PFSK-1 (cell line): ENCODE results near the gene STRIP1.

Experiments used
- FOXP2 ChIP-seq: optimal IDR thresholded peaks from 2 replicates; pipeline ENCODE3; 2011; ENCODE audit warnings: borderline replicate concordance, control low read depth, inconsistent platforms; ENCODE audit not compliant: insufficient read depth; ENCODE audit errors: extremely low read length, extremely low read depth
- POLR2AphosphoS5 ChIP-seq: IDR thresholded peaks from 2 replicates; pipeline ENCODE4 v1.6.1; 2012; ENCODE audit warnings: low read depth, mild to moderate bottlenecking, control low read depth, low read length, moderate library complexity
- REST ChIP-seq, 2 experiments: IDR thresholded peaks; 2 replicates each; pipeline versions ENCODE4 v1.6.1 to v1.8.0; 2011 to 2012; ENCODE audit warnings: low read depth in 2 of 2, low read length in 2 of 2, control low read depth in 1 of 2, inconsistent platforms in 1 of 2, mild to moderate bottlenecking in 1 of 2, moderate library complexity in 1 of 2; ENCODE audit not compliant: insufficient read depth in 1 of 2
- SIN3A ChIP-seq: IDR thresholded peaks from 2 replicates; pipeline ENCODE4 v1.6.1; 2012; ENCODE audit warnings: mild to moderate bottlenecking, low read length, moderate library complexity, borderline replicate concordance; ENCODE audit not compliant: insufficient read depth
- TAF1 ChIP-seq: IDR thresholded peaks from 2 replicates; pipeline ENCODE4 v1.6.1; 2012; ENCODE audit warnings: low read length, control low read depth, borderline replicate concordance; ENCODE audit not compliant: insufficient read depth

Gene STRIP1

DNA sequence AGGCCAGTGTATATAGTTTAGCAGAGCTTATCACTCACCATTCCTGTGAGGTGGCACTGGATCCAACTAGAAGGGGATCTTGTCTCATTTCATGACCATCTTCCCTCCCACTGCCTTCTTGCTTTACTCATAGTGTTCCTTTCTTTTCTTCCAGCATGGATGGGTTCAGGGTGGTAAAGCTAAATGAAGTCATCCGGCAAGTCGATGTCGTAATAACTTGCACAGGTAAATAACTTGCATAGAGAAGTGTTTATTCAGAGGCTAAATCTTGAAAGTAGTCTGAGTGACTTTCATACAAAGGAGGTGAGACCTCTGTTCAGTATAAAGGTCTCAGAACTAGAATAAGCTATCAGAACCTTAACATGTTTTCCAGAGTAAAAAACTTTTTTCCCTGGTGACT, 16.6 kb upstream of the STRIP1 start:
- TF ChIP-seq TAF1 (no peak), FOXP2 (no peak), REST (IDR thresholded peaks at IDR 0.05; ENCODE audit: insufficient read depth in 1 of 2, low read depth in 2 of 2, low read length in 2 of 2) (no peak), SIN3A (no peak), POLR2AphosphoS5 (no peak)

GRCh38 chr1:110018396-110018795, 16.0 kb upstream of the STRIP1 start:
- TF ChIP-seq SIN3A (no peak), FOXP2 (no peak), REST (IDR thresholded peaks at IDR 0.05; ENCODE audit: insufficient read depth in 1 of 2, low read depth in 2 of 2, low read length in 2 of 2) (no peak), POLR2AphosphoS5 (no peak), TAF1 (no peak)

DNA sequence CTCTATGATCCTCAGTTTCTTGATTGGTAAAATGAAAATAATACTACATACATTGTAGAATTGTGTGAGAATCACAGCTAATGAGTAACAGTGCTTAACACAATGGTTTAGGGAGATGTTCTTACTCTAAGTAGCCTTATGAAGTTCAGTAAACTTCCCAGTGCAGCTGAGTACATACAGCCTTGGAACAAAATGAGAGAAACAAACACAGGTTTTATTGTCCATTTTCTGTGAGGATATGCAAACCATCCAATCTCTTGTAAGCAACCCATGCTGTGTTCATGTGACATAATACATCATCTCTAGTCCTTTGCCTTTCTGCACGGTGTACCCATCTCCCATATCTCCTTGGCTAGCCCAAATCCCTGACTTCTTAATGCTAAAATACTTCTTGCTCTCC, 14.7 kb upstream of the STRIP1 start:
- TF ChIP-seq POLR2AphosphoS5, result no peak
- TF ChIP-seq REST (IDR thresholded peaks at IDR 0.05; ENCODE audit: insufficient read depth in 1 of 2, low read depth in 2 of 2, low read length in 2 of 2), result no peak
- no peak for TF ChIP-seq SIN3A
- no peak for TF ChIP-seq TAF1
- TF ChIP-seq FOXP2, result no peak

- TF ChIP-seq REST (IDR thresholded peaks at IDR 0.05; ENCODE audit: insufficient read depth in 1 of 2, low read depth in 2 of 2, low read length in 2 of 2) (no peak), FOXP2 (no peak), POLR2AphosphoS5 (no peak), TAF1 (no peak), SIN3A (no peak)
Measured at GRCh38 chr1:110021285-110021684, 13.1 kb upstream of the STRIP1 start.

GRCh38 chr1:110024613-110025012, 9.8 kb upstream of the STRIP1 start:
- TF ChIP-seq FOXP2, result no peak
- TF ChIP-seq POLR2AphosphoS5, result no peak
- TF ChIP-seq SIN3A, result no peak
- no peak for TF ChIP-seq REST (IDR thresholded peaks at IDR 0.05; ENCODE audit: insufficient read depth in 1 of 2, low read depth in 2 of 2, low read length in 2 of 2)
- TF ChIP-seq TAF1, result no peak
